Hepatocyte (in vitro differentiated cells): ENCODE data around the gene UGT1A10. TPM values are rescaled to one million over a fixed set of nuclear protein-coding genes. Genes with fewer than 3 reads are reported as not detected.

Experiments used
- DNase-seq: peaks from one replicate; pipeline ENCODE4 v3.0.0-alpha.2; 2016; ENCODE audit warnings: low spot score
- H2AFZ ChIP-seq: fragments of 200-600 bp; sonication (generic); 2 replicates; pipeline ENCODE4 v1.6.0; 2016; ENCODE audit warnings: antibody characterized with exemption, mild to moderate bottlenecking
- H3K27ac ChIP-seq: fragments of 200-600 bp; sonication (generic); 2 replicates; pipeline ENCODE4 v1.5.1; 2016; ENCODE audit warnings: mild to moderate bottlenecking
- H3K27me3 ChIP-seq: fragments of 200-600 bp; sonication (generic); 2 replicates; pipeline ENCODE4 v1.6.1; 2016
- H3K36me3 ChIP-seq: fragments of 200-600 bp; sonication (generic); replicated peaks from 2 replicates; pipeline ENCODE4 v1.5.1; 2016; ENCODE audit warnings: low read depth; ENCODE audit not compliant: insufficient read depth
- H3K4me1 ChIP-seq: fragments of 200-600 bp; sonication (generic); 2 replicates; pipeline ENCODE4 v1.5.1; 2016; ENCODE audit warnings: mild to moderate bottlenecking, moderate library complexity; ENCODE audit not compliant: insufficient read depth
- H3K4me2 ChIP-seq: fragments of 200-600 bp; sonication (generic); 2 replicates; pipeline ENCODE4 v1.6.0; 2016
- H3K4me3 ChIP-seq: fragments of 200-600 bp; sonication (generic); 2 replicates; pipeline ENCODE4 v1.5.1; 2016; ENCODE audit warnings: mild to moderate bottlenecking
- H3K79me2 ChIP-seq: fragments of 200-600 bp; sonication (generic); 2 replicates; pipeline ENCODE4 v1.6.0; 2017; ENCODE audit warnings: mild to moderate bottlenecking
- H3K9me2 ChIP-seq: fragments of 200-600 bp; sonication (generic); replicated peaks from 2 replicates; pipeline ENCODE4 v1.6.0; 2017; ENCODE audit warnings: mild to moderate bottlenecking; ENCODE audit not compliant: insufficient read depth
- H3K9me3 ChIP-seq: fragments of 200-600 bp; sonication (generic); 2 replicates; pipeline ENCODE4 v1.5.1; 2016; ENCODE audit warnings: low read depth, mild to moderate bottlenecking
- H4K20me1 ChIP-seq: fragments of 200-600 bp; sonication (generic); 2 replicates; pipeline ENCODE4 v1.6.0; 2016; ENCODE audit warnings: mild to moderate bottlenecking; ENCODE audit not compliant: insufficient read depth, poor library complexity, severe bottlenecking
- CTCF ChIP-seq: fragments of 200-600 bp; sonication (generic); IDR thresholded peaks from 2 replicates; pipeline ENCODE4 v1.5.1; 2016; ENCODE audit warnings: antibody characterized with exemption, mild to moderate bottlenecking; ENCODE audit not compliant: poor library complexity
- EZH2 ChIP-seq: fragments of 200-600 bp; sonication (generic); IDR thresholded peaks from 2 replicates; pipeline ENCODE4 v1.6.1; 2016; ENCODE audit warnings: antibody characterized with exemption, mild to moderate bottlenecking, borderline replicate concordance
- EZH2phosphoT487 ChIP-seq: fragments of 200-600 bp; sonication (generic); IDR thresholded peaks from one replicate; pipeline ENCODE4 v1.6.1; 2018; ENCODE audit warnings: antibody characterized with exemption, mild to moderate bottlenecking, low read depth, moderate library complexity; ENCODE audit not compliant: unreplicated experiment, severe bottlenecking
- WGBS: methylation state at CpG from one replicate; pipeline ENCODE4 v1.1.6; 2016; ENCODE audit warnings: low lambda C conversion rate; ENCODE audit errors: missing lambda C conversion rate; 5-methylcytosine and 5-hydroxymethylcytosine counted together
- polyA plus RNA-seq: library from polyadenylated mRNA; unstranded; fragments of >200 nt; fragmentation: Nextera tagmentation; extraction: Ambion mirVana; gene quantifications from 2 replicates; pipeline ENCODE4 v1.2.1, GENCODE V29; 2016
- total RNA-seq: library from RNA; depleted of rRNA; stranded (reverse); fragments of >200 nt; gene quantifications from 2 replicates; pipeline ENCODE4 v1.2.3, GENCODE V29; 2014

Gene UGT1A10
- total and polyA plus RNA-seq, 2 experiments from 2014 or later, result not detected

GRCh38 chr2:233775414-233775813 lies 139.2 kb downstream of the UGT1A10 start:
- no peaks in the 10 kb centered on the region for H3K9me3 ChIP-seq
- TF ChIP-seq EZH2, result no peak
- no peak for TF ChIP-seq CTCF
- TF ChIP-seq EZH2phosphoT487, result no peak
- no peak overlapping the region for H2AFZ ChIP-seq
- no peak overlapping the region for H3K4me3 ChIP-seq
- no peaks in the 10 kb centered on the region for H4K20me1 ChIP-seq
- H3K27ac ChIP-seq, result no peak overlapping the region
- no peaks in the 10 kb centered on the region for H3K4me1 ChIP-seq
- H3K4me2 ChIP-seq, result no peak overlapping the region
- DNase-seq, result no peak
- no peaks in the 10 kb centered on the region for H3K79me2 ChIP-seq
- H3K9me2 ChIP-seq, result no peaks in the 10 kb centered on the region
- WGBS, result 95% methylated on average over 6 of the region's 6 CpGs
- H3K27me3 ChIP-seq, result no peaks in the 10 kb centered on the region
- no peaks in the 10 kb centered on the region for H3K36me3 ChIP-seq

- no peak for TF ChIP-seq CTCF
- TF ChIP-seq EZH2phosphoT487, result no peak
- no peak for TF ChIP-seq EZH2
- 90% methylated on average over 2 of the region's 2 CpGs for WGBS
- no peaks in the 10 kb centered on the region for H3K9me2 ChIP-seq
- no peaks in the 10 kb centered on the region for H3K4me1 ChIP-seq
- H3K4me2 ChIP-seq, result no peak within 1 kb of the TSS
- no peak within 1 kb of the TSS for H3K27ac ChIP-seq
- H3K9me3 ChIP-seq, result no peaks in the 10 kb centered on the region
- no peaks in the 10 kb centered on the region for H3K79me2 ChIP-seq
- H3K36me3 ChIP-seq, result no peaks in the 10 kb centered on the region
- no peak within 1 kb of the TSS for H2AFZ ChIP-seq
- DNase-seq, result no peak
- no peaks in the 10 kb centered on the region for H3K27me3 ChIP-seq
- H4K20me1 ChIP-seq, result no peaks in the 10 kb centered on the region
- no peak within 1 kb of the TSS for H3K4me3 ChIP-seq
These were observed 141.8 kb downstream of the UGT1A10 start, which contains the start of gene MROH2A for GRCh38 chr2:233778030-233778429. TSS of gene MROH2A (plus strand) at chr2:233778330. CDS start at chr2:233779359, 1,029 bp downstream.

- Histone ChIP-seq H3K4me3 (no peak overlapping the region), H3K27ac (no peak overlapping the region), H3K4me1 (no peaks in the 10 kb centered on the region), H3K9me3 (no peaks in the 10 kb centered on the region), H3K36me3 (no peaks in the 10 kb centered on the region), H3K27me3 (no peaks in the 10 kb centered on the region), H3K4me2 (no peak overlapping the region), H2AFZ (no peak overlapping the region), H4K20me1 (no peaks in the 10 kb centered on the region), H3K9me2 (no peaks in the 10 kb centered on the region), H3K79me2 (no peaks in the 10 kb centered on the region)
- DNase-seq, result no peak
- TF ChIP-seq CTCF (no peak), EZH2phosphoT487 (no peak), EZH2 (no peak)
- 89% methylated on average over 4 of the region's 4 CpGs for whole genome bisulfite sequencing
These were observed 143.5 kb downstream of the UGT1A10 start for GRCh38 chr2:233779722-233780121.

- H3K36me3 ChIP-seq, result no peaks in the 10 kb centered on the region
- H3K79me2 ChIP-seq, result no peaks in the 10 kb centered on the region
- TF ChIP-seq EZH2phosphoT487 (no peak), EZH2 (no peak), CTCF (no peak)
- 90% methylated on average over 4 of the region's 4 CpGs for WGBS
- H3K4me3 ChIP-seq, result no peak overlapping the region
- DNase-seq, result no peak
- no peaks in the 10 kb centered on the region for H4K20me1 ChIP-seq
- H3K4me1 ChIP-seq, result no peaks in the 10 kb centered on the region
- no peak overlapping the region for H3K4me2 ChIP-seq
- no peaks in the 10 kb centered on the region for H3K9me2 ChIP-seq
- no peak overlapping the region for H3K27ac ChIP-seq
- H3K27me3 ChIP-seq, result no peaks in the 10 kb centered on the region
- H3K9me3 ChIP-seq, result no peaks in the 10 kb centered on the region
- H2AFZ ChIP-seq, result no peak overlapping the region
These were observed 144.5 kb downstream of the UGT1A10 start for GRCh38 chr2:233780771-233781170.
